ENCODE measurements around the gene REV3L. TPM values are rescaled to one million over a fixed set of nuclear protein-coding genes. Genes with fewer than 3 reads are reported as not detected.

Gene REV3L
- polyA plus RNA-seq, 4 donors, result 4.2 to 16.8 (median 8.4) TPM

- FAIRE-seq, result no peak
- H3K9me3 ChIP-seq (ENCODE audit: control insufficient read depth in 2 of 2, insufficient read depth in 1 of 2, low read depth in 1 of 2, low read length in 1 of 2), result peaks cover 0 to 3% of the 10 kb centered on the region in 2 donors
- H3K27me3 ChIP-seq (ENCODE audit: control insufficient read depth in 3 of 3, insufficient read depth in 3 of 3, low read length in 3 of 3), result no peaks in the 10 kb centered on the region
- peaks cover 0 to 32% (median 3%) of the 10 kb centered on the region in 3 donors for H3K4me1 ChIP-seq (ENCODE audit: control insufficient read depth in 3 of 3, insufficient read depth in 2 of 3, low read depth in 1 of 3, low read length in 2 of 3)
- peak; percentile 44 to 57 for DNase-seq
- H3K4me3 ChIP-seq (ENCODE audit: low read depth in 1 of 3, low read length in 3 of 3), result no peak overlapping the region
- whole genome bisulfite sequencing, 3 donors, result 29 to 75% (median 61%) methylated on average over 1 of the region's 1 CpG
- H3K36me3 ChIP-seq (ENCODE audit: control insufficient read depth in 3 of 3, insufficient read depth in 2 of 3, low read depth in 1 of 3, low read length in 3 of 3), result peaks cover 0 to 22% (median 5%) of the 10 kb centered on the region in 3 donors
- peak overlapping the region in 2 of 3 donors; percentile 11 to 79 for H3K27ac ChIP-seq (ENCODE audit: low read depth in 1 of 3, low read length in 2 of 3)
These were observed 200.5 kb downstream of the REV3L start for GRCh38 chr6:111282515-111282914.

- Histone ChIP-seq H3K36me3 (ENCODE audit: control insufficient read depth in 3 of 3, insufficient read depth in 2 of 3, low read depth in 1 of 3, low read length in 3 of 3) (peaks cover 5 to 26% (median 9%) of the 10 kb centered on the region in 3 donors), H3K27ac (ENCODE audit: low read depth in 1 of 3, low read length in 2 of 3) (no peak overlapping the region), H3K9me3 (ENCODE audit: control insufficient read depth in 2 of 2, insufficient read depth in 1 of 2, low read depth in 1 of 2, low read length in 1 of 2) (peaks cover 0 to 9% of the 10 kb centered on the region in 2 donors), H3K27me3 (ENCODE audit: control insufficient read depth in 3 of 3, insufficient read depth in 3 of 3, low read length in 3 of 3) (no peaks in the 10 kb centered on the region), H3K4me1 (ENCODE audit: control insufficient read depth in 3 of 3, insufficient read depth in 2 of 3, low read depth in 1 of 3, low read length in 2 of 3) (peaks cover 0 to 40% (median 3%) of the 10 kb centered on the region in 3 donors), H3K4me3 (ENCODE audit: low read depth in 1 of 3, low read length in 3 of 3) (no peak overlapping the region)
- DNase-seq (no peak), FAIRE-seq (no peak)
- WGBS, 3 donors, result 87 to 91% (median 88%) methylated on average over 4 of the region's 4 CpGs
These were observed 202.5 kb downstream of the REV3L start for GRCh38 chr6:111280445-111280955.

- 60 to 81% (median 68%) methylated on average over 2 of the region's 2 CpGs for WGBS, 3 donors
- peaks cover 6 to 35% (median 16%) of the 10 kb centered on the region in 3 donors for H3K36me3 ChIP-seq (ENCODE audit: control insufficient read depth in 3 of 3, insufficient read depth in 2 of 3, low read depth in 1 of 3, low read length in 3 of 3)
- H3K4me3 ChIP-seq (ENCODE audit: low read depth in 1 of 3, low read length in 3 of 3), result no peak overlapping the region
- no peaks in the 10 kb centered on the region for H3K27me3 ChIP-seq (ENCODE audit: control insufficient read depth in 3 of 3, insufficient read depth in 3 of 3, low read length in 3 of 3)
- DNase-seq (peak; percentile 54 to 68), FAIRE-seq (no peak)
- peak overlapping the region in 1 of 3 donors; percentile 56 for H3K27ac ChIP-seq (ENCODE audit: low read depth in 1 of 3, low read length in 2 of 3)
- H3K9me3 ChIP-seq (ENCODE audit: control insufficient read depth in 2 of 2, insufficient read depth in 1 of 2, low read depth in 1 of 2, low read length in 1 of 2), result peaks cover 0 to 23% of the 10 kb centered on the region in 2 donors
- H3K4me1 ChIP-seq (ENCODE audit: control insufficient read depth in 3 of 3, insufficient read depth in 2 of 3, low read depth in 1 of 3, low read length in 2 of 3), result peaks cover 0 to 40% (median 3%) of the 10 kb centered on the region in 3 donors
These were observed 204.3 kb downstream of the REV3L start for GRCh38 chr6:111278731-111279130.

DNA sequence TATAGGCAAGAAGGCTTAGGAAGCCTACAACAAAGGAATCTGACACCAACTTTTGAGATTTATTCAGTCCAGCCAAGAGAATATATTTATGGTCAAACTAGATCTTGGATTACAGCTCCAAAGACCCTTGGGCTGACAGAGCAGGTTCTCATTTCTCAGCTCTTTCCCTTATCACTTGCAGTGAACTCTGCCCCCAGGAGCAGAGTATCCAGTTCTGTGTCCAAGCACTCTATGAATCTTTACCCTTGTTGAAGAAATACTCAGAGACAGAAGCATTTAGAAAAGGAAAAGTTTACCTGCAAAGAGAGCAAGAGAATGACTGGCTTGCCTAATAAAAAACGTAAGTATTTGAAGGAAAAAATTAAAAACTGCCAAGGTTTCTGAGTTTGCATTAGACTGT, 205.2 kb downstream of the REV3L start:
- Histone ChIP-seq H3K36me3 (ENCODE audit: control insufficient read depth in 3 of 3, insufficient read depth in 2 of 3, low read depth in 1 of 3, low read length in 3 of 3) (peaks cover 8 to 34% (median 16%) of the 10 kb centered on the region in 3 donors), H3K9me3 (ENCODE audit: control insufficient read depth in 2 of 2, insufficient read depth in 1 of 2, low read depth in 1 of 2, low read length in 1 of 2) (peaks cover 0 to 28% of the 10 kb centered on the region in 2 donors), H3K4me3 (ENCODE audit: low read depth in 1 of 3, low read length in 3 of 3) (no peak overlapping the region), H3K27ac (ENCODE audit: low read depth in 1 of 3, low read length in 2 of 3) (peak overlapping the region in 1 of 3 donors; percentile 56), H3K4me1 (ENCODE audit: control insufficient read depth in 3 of 3, insufficient read depth in 2 of 3, low read depth in 1 of 3, low read length in 2 of 3) (peaks cover 0 to 32% (median 0%) of the 10 kb centered on the region in 3 donors), H3K27me3 (ENCODE audit: control insufficient read depth in 3 of 3, insufficient read depth in 3 of 3, low read length in 3 of 3) (no peaks in the 10 kb centered on the region)
- peak; percentile 52 to 54 for DNase-seq
- 88 to 93% (median 90%) methylated on average over 1 of the region's 1 CpG for WGBS, 3 donors
- FAIRE-seq, result no peak

GRCh38 chr6:111276736-111277135, 206.3 kb downstream of the REV3L start:
- H3K36me3 ChIP-seq (ENCODE audit: control insufficient read depth in 3 of 3, insufficient read depth in 2 of 3, low read depth in 1 of 3, low read length in 3 of 3), result peaks cover 8 to 43% (median 16%) of the 10 kb centered on the region in 3 donors
- DNase-seq, result no peak
- no peak overlapping the region for H3K27ac ChIP-seq (ENCODE audit: low read depth in 1 of 3, low read length in 2 of 3)
- no peak for FAIRE-seq
- 93 to 97% (median 96%) methylated on average over 3 of the region's 3 CpGs for WGBS, 3 donors
- H3K9me3 ChIP-seq (ENCODE audit: control insufficient read depth in 2 of 2, insufficient read depth in 1 of 2, low read depth in 1 of 2, low read length in 1 of 2), result peaks cover 0 to 28% of the 10 kb centered on the region in 2 donors
- no peaks in the 10 kb centered on the region for H3K27me3 ChIP-seq (ENCODE audit: control insufficient read depth in 3 of 3, insufficient read depth in 3 of 3, low read length in 3 of 3)
- peaks cover 0 to 24% (median 0%) of the 10 kb centered on the region in 3 donors for H3K4me1 ChIP-seq (ENCODE audit: control insufficient read depth in 3 of 3, insufficient read depth in 2 of 3, low read depth in 1 of 3, low read length in 2 of 3)
- H3K4me3 ChIP-seq (ENCODE audit: low read depth in 1 of 3, low read length in 3 of 3), result no peak overlapping the region

GRCh38 chr6:111276335-111276734, 206.7 kb downstream of the REV3L start:
- no peak overlapping the region for H3K27ac ChIP-seq (ENCODE audit: low read depth in 1 of 3, low read length in 2 of 3)
- peaks cover 0 to 28% of the 10 kb centered on the region in 2 donors for H3K9me3 ChIP-seq (ENCODE audit: control insufficient read depth in 2 of 2, insufficient read depth in 1 of 2, low read depth in 1 of 2, low read length in 1 of 2)
- H3K27me3 ChIP-seq (ENCODE audit: control insufficient read depth in 3 of 3, insufficient read depth in 3 of 3, low read length in 3 of 3), result no peaks in the 10 kb centered on the region
- WGBS, 3 donors, result 97 to 100% (median 98%) methylated on average over 2 of the region's 2 CpGs
- peaks cover 8 to 44% (median 16%) of the 10 kb centered on the region in 3 donors for H3K36me3 ChIP-seq (ENCODE audit: control insufficient read depth in 3 of 3, insufficient read depth in 2 of 3, low read depth in 1 of 3, low read length in 3 of 3)
- no peak for DNase-seq
- H3K4me3 ChIP-seq (ENCODE audit: low read depth in 1 of 3, low read length in 3 of 3), result no peak overlapping the region
- no peak for FAIRE-seq
- peaks cover 0 to 23% (median 0%) of the 10 kb centered on the region in 3 donors for H3K4me1 ChIP-seq (ENCODE audit: control insufficient read depth in 3 of 3, insufficient read depth in 2 of 3, low read depth in 1 of 3, low read length in 2 of 3)

GRCh38 chr6:111274593-111275217, 208.3 kb downstream of the REV3L start:
- H3K4me3 ChIP-seq (ENCODE audit: low read depth in 1 of 3, low read length in 3 of 3), result no peak overlapping the region
- 96 to 98% (median 97%) methylated on average over 3 of the region's 3 CpGs for WGBS, 3 donors
- FAIRE-seq (no peak), DNase-seq (peak in 1 of 2 donors; percentile 30)
- H3K9me3 ChIP-seq (ENCODE audit: control insufficient read depth in 2 of 2, insufficient read depth in 1 of 2, low read depth in 1 of 2, low read length in 1 of 2), result peaks cover 0 to 28% of the 10 kb centered on the region in 2 donors
- H3K27me3 ChIP-seq (ENCODE audit: control insufficient read depth in 3 of 3, insufficient read depth in 3 of 3, low read length in 3 of 3), result no peaks in the 10 kb centered on the region
- no peak overlapping the region for H3K27ac ChIP-seq (ENCODE audit: low read depth in 1 of 3, low read length in 2 of 3)
- peaks cover 8 to 53% (median 15%) of the 10 kb centered on the region in 3 donors for H3K36me3 ChIP-seq (ENCODE audit: control insufficient read depth in 3 of 3, insufficient read depth in 2 of 3, low read depth in 1 of 3, low read length in 3 of 3)
- H3K4me1 ChIP-seq (ENCODE audit: control insufficient read depth in 3 of 3, insufficient read depth in 2 of 3, low read depth in 1 of 3, low read length in 2 of 3), result peaks cover 0 to 23% (median 0%) of the 10 kb centered on the region in 3 donors

- 98 to 100% (median 98%) methylated on average over 4 of the region's 4 CpGs for WGBS, 3 donors
- Histone ChIP-seq H3K27me3 (ENCODE audit: control insufficient read depth in 3 of 3, insufficient read depth in 3 of 3, low read length in 3 of 3) (no peaks in the 10 kb centered on the region), H3K4me3 (ENCODE audit: low read depth in 1 of 3, low read length in 3 of 3) (no peak overlapping the region), H3K4me1 (ENCODE audit: control insufficient read depth in 3 of 3, insufficient read depth in 2 of 3, low read depth in 1 of 3, low read length in 2 of 3) (peaks cover 0 to 2% (median 0%) of the 10 kb centered on the region in 3 donors), H3K9me3 (ENCODE audit: control insufficient read depth in 2 of 2, insufficient read depth in 1 of 2, low read depth in 1 of 2, low read length in 1 of 2) (peaks cover 0 to 18% of the 10 kb centered on the region in 2 donors), H3K36me3 (ENCODE audit: control insufficient read depth in 3 of 3, insufficient read depth in 2 of 3, low read depth in 1 of 3, low read length in 3 of 3) (peaks cover 6 to 48% (median 11%) of the 10 kb centered on the region in 3 donors), H3K27ac (ENCODE audit: low read depth in 1 of 3, low read length in 2 of 3) (no peak overlapping the region)
- no peak for FAIRE-seq
- DNase-seq, result no peak
These were observed 212.9 kb downstream of the REV3L start for GRCh38 chr6:111270121-111270520.

Measured in small intestine (tissue), 7 donors.